NCI-H526 treated with DMSO at 0.1 percent for 48 hours (cell line): ENCODE measurements around the gene NTMT1.
"Not testable (repeated sequence)": the region's sequence is repeated elsewhere in the genome, so short reads cannot be mapped to it uniquely, and the experiment has no call there.

Source experiments
- DNase-seq: peaks from one replicate; lab custom pipeline; 2025; lab: John Stamatoyannopoulos, UW

Gene NTMT1

DNA sequence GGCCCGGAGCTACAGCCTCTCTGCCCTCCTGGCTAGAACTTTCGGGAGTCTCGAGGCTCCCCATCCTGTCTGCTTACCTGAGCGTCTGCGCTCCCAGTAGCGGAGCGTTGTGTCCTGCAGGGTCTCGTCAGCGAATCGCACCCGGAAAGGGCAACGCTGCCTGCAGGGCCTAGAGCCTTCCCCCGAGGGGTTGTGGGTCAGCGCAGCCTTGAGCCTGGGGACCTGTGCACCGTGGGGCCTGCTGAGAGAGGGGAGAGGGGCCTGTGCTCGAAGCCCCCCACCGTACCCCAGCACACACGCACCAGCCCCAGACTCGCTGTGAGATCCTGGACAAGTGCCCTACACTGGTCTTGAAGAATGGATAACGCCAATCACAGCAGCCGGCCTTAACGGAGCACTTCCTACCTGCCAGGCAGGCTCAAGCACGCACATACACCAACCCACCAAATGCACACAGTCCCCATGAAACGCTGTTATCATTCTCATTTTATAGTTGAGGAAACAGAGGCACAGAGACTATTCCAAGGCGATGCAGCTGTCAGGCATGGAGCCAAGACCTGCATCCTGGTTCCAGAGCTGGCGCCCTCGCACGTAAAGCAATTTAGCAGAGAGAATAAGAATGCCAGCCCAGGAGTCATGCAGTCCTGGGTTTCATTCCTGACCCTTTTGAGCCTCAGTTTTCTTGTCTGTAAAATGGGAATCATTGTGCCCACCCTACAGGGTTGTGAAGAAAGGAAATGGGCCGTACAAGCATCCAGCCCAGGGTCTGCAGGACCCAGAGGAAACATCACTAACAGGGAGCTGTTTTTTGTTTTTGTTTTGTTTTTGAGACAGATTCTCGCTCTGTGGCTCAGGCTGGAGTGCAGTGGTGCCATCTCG, 10.3 kb upstream of the NTMT1 start:
- DNase-seq, result no peak

DNA sequence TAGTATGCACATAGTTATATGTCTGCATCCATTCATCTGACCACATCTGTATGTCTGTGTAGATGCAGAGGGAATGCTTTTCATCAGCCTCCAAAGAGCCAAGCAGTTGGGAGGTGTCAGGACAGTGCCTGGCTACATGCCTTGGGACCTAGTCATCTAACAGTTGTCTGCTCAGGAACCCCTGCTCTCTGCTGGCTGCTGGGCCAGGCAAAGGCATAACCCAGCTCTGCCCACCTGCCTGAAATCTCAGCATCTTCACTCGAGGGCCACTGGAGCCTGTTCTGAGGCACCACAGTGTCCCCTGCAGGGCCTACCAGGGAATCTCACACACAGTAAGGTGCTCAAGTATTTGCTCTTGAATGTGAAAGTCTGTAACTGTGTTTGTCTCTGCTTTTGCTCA, 8.8 kb upstream of the NTMT1 start:
- no peak for DNase-seq

DNA sequence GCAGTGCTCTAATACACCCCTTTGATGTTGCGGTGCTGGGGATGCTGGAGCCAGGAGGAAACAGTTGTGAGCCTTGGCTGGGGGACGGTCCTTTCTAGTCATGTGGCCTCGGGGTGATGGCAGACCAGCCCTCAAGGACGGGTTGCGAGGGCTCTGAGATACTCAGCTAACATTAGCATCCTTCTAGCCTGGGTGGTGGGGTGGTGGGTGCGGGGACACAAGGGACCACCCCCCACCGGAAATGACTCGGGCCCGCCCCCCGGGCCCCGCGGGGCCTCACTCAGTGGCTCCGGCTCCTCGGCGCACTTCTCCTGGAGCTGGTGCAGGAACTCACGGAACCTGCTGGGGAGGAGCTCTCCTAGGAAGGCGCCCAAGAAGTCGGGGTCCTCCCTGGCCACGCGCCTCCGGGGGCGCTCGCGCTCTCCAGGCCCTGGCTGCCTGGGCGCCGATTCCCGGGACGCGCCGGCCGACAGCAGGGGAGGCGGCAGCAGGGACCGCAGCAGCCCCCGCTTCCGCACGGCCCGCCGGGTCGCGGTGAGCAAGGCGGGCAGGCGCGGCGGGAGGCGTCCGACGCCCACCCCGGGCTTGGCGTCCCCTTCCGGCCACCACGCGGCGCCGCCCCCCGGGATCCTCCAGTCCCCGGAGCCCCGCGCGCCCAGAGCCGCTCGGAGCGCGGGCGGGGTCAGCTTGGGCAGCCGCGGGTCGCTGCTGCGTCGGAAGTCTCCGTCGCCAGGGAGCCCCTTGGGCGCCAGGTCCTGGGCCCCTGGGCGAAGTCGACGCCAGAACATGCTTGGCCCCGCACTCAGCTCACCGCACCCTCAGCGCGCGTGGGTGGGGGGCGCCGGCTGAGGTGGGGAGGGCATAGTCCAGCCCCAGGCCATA, 5.9 kb upstream of the NTMT1 start:
- no peak for DNase-seq

DNA sequence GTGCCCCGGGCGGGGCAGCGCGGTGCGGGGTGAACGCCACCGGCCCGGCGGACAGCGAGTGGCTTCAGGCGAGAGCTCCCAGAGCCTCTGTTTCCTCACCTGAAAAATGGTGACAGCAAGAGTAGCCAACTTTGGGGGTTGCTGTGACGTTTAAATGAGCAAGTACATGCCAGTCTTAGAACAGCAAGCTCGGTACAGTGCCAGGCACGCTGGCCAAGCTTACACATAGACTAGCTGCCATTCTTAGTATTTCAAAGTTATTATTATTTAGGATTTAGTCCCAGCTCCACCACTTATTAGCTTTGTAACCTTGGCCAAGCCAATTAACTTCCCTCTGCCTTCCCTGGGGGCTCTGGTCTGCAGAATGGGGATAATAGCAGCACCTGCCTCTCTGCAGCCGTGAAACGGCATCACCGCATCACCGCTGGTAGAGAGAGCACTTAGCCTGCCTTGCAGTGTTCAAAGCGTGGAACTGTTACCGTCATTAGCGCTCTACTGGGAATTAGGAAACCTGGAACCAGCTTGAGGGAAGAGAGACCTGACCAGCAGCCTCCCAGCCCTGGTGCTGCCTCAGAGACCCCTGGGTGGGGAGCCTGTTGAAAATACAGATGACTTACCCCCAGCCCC, 5.2 kb upstream of the NTMT1 start, which contains the start of gene C9orf50:
Gene C9orf50, minus strand, starts transcription at position 433 of the 627 bp plus-strand sequence. CDS start 527 bp downstream, outside the sequence.
- DNase-seq, result no peak

DNA sequence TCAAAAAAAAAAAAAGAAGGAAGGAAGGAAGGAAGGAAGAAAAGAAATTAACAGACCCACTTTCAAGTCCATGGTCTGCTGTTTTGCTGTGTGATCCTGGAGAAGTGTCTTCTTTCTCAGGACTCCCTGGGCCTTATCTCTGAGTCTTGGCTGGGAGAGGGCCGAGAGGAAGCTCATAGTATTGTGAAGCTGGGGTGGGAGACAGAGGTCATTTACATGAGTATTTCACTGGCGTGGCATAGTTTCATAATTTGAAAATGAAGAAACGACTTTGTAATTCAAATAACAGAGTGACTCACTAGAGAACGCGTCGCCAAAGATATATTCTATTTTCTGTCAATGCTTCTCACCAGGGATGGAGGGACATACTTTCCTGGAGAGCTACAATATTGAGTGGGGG, 2.6 kb upstream of the NTMT1 start:
- DNase-seq, result no peak

DNA sequence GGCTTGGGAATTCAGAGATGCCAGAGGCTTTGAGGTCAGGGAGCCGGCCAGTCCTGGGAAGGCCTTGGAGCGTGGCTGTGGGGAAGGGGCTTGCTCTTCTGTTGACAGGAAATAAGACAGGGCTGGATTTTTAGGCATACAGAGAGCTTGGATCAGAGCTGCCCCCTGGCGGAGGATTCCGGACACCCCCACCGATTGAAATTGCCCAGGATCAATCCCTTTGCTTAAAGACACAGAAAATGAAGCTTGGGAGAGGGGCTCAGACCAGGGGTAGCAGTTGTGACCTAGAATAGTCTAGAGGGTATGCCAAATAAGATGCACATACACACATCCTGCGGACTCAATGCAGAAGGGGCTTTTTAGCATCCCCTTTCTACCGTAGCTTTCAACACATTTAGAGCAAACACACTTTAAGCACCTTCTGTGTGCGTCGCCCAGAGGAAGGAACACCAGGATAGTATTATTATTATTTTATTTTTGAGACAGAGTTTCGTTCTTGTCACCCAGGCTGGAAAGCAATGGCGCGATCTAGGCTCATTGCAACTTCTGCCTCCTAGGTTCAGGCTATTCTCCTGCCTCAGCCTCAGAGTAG, 1.7 kb upstream of the NTMT1 start:
- peak; percentile 12 for DNase-seq

DNA sequence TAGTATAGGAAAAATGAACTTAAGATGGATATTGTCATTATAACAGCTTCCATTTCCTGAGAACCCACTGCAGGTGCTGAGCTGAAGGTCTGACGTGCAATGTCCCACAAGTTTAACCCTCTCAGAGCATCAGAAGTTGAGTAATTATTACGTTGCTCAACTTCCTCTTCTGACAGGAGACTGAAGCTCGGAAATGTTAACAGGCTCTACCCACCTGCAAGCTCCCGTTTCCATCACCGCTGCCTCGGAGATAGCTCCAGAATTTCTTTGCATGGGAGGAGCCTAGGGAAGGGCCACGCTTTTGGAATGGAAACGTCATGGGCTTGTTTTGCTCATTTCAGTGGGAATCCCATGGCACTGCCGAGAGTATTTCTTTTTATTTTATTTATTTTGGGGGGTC, 1.0 kb upstream of the NTMT1 start:
- peak; percentile 15 for DNase-seq

DNA sequence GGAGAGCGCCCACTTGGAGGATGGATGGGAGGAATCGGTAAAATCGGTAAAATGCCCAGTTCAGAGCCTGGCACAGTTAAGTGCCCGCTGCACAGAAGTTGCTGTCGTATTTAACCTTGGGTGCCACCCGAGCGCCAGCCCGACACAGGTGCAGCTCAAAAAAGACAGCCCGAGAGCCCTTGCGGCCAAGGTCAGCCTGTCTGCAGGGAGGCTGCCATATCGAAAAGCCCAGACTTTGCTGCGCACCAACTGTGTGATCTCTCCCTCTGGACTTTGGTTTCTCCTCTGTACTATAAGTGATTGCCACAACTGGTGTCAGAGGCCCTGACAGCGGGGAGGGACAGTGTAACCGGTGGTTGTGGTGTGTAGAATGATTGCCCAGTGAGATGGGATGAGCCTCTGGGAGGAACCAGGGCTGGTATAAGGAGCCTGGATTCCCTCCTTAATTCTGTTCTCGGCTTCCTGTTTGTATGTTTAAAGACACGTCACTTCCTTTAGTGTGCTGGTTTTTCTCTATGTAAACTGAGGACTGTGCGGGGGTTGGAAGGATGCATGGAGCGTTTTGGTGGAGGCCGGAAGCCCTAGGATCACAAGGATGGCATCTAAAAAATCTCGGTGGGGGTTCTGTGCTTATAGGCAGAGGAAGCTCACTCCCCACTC, 792 bp downstream of the NTMT1 start:
- DNase-seq, result no peak

DNA sequence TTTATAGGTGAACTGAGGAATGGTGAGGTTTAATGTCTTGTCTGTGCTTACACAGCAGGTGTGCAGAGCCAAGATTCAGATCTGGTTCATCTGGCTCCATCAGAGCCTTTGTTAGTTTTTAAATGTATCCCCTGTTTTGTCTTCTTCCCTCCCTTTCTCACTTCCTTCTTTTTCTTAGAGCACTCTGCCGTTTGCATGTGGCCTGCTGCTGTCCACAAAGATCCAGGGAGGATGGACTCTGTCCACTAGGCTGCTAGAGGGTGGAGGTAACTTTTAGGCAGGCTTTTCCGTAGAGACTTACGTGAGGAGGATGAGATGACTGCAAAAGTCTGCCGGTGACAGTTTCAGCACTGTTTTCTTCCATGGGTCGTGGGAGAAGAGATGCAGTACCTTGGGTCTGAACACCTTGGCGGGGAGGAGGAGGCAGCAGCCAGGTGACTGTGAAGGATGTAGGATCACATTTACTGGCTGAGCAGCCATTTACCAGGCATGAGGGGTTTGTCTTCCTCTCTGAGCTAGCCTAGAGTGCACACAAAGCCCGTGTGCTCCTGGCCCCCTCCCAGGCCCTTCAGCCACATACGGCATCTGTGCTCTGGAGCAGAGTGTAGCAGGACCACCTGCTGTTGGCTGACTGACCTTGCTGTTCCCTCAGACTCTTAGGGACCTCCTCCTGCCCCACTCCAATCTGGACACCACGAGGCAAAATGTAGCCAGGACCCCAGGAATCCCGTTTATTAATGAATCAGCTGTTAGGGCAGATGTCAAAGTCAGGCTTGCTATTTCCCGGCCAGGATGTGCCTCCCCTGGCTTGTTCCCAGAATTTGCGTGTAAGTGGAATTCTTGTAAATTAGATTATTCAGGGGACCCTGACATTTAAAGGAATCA, 1.8 kb downstream of the NTMT1 start:
- no peak for DNase-seq

DNA sequence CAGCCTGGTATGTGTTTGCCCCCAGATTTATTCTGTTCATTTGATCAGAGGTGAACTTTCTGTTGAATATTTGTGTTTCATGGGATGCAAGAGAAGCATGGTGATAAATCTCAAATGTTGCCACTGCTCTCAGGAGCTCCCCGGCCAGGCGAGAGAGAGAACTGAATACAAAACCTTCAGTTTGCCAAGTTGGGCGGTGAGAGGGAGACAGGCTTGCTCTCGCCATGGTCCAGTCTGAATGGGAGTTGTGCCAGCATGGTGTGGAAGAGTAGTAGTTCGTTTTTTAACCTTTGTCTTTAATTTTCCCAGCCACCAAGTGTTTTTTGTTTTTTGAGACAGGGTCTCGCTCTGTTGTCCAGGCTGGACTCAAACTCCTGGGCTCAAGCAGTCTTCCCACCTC, 2.7 kb downstream of the NTMT1 start:
- DNase-seq, result no peak

DNA sequence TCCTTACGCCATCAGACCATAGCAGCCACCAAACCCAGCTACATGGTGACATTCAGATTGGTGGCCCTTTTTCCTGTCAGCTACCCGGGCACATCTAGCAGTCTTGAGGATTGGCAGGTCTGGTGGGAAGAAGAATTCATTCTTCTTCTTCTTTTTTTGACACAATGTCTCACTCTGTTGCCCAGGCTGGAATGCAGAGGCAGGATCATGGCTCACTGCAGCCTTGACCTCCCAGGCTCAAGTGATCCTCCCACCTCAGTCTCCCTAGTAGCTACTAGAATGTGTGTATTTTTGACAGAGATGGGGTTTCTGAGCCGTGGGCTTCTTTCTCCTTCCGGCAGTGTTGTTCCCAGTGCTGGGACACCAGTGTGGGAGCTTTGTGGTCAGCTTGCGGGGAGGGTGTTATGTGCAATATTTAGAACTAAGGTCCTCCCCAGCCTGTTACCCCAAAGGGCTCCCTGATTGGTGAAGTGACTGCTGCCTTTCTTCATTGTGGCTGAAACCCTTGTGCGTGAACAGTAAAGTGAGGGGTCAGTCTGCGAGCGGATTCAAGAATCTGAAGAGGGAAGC, 3.4 kb downstream of the NTMT1 start:
- DNase-seq, result no peak

DNA sequence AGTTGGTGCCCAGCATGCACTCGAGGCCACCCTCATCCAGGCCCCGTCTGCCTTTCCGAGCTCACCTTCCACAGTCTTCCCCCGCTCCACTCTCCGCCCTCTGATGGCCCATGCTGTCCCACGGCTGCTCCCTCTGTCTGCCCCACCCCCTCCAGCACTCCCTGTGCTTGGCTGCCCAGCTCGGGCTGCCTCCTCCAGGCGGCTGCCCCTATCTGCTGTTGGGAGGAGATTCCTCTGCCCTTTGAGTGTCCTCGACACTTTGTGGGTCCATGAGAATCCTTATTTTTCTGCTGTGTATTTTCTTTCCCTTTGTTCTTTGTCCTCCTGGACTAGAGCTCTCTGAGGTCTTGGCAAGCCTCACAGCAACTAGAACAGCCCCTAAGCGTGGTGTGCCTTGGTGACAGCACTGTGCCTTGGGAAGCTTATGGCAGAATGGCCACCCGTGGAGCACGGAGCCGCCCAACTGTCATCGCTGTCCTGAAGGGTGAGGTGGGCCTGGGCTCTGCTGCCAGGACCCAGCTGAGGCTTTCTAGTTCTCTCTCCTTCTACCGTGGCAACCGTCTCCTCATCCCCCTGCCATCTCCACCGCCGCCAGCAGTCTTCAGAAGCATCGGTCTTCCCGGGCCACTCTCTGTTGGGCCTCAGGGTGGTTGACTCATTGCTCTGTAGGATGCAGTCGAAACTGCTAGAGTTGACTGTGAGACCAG, 5.2 kb downstream of the NTMT1 start:
- no peak for DNase-seq

DNA sequence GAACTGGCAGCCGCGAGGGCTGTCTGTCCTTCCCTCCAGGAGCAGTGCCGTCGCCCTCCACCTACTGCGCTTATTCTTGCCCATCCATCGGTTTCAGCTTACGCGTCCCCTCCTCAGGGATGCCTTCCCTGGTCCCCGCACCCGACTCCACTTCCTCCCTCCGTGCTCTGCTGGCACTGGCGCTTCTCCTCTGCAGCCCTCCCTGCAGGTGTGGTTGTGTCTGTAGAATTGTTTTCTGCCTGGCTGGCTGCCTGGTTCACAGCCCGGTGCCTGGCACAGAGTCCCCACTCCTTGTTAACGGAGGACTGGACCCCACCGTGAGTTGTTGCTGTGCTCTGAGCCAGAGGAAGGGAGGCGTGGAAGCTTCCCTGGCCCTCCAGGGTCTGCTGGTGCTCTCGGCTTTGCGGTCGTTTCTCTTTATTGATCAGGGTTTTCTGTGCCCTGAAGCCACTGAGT, 5.7 kb downstream of the NTMT1 start:
- no peak for DNase-seq

DNA sequence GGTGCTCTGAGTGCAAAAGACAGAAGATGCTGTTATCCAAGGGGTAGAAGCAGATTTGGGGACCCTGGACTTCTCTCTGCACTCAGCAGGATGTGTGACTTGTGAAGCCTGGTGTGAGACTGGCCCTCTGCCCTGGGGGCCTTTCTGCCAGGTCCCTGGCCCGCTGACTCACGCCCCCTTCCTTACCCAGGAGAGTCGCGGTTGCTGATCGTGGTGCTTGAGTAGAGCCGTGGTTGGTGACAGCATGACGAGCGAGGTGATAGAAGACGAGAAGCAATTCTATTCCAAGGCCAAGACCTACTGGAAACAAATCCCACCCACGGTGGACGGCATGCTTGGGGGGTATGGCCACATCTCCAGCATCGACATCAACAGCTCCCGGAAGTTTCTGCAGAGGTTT, 6.5 kb downstream of the NTMT1 start:
- no peak for DNase-seq

DNA sequence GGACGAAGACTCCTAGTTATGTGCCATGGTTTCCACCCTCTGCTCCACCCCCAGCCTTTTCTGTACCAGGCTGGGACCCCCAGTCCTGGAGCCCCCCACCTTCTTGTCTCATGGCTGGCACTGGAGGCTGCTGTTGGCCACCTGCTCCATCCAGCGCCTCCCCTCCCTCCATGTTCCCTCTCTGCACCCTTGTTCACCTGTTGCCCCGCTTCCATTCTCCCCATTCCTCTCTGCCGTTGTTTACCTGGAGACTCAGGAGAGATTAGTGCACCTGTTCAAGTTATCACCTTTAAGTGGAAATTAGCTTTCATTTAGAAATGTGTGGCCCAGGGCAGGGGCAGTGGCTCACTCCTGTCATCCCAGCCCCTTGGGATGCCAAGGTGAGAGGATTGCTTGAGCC, 7.2 kb downstream of the NTMT1 start:
- DNase-seq, result no peak

DNA sequence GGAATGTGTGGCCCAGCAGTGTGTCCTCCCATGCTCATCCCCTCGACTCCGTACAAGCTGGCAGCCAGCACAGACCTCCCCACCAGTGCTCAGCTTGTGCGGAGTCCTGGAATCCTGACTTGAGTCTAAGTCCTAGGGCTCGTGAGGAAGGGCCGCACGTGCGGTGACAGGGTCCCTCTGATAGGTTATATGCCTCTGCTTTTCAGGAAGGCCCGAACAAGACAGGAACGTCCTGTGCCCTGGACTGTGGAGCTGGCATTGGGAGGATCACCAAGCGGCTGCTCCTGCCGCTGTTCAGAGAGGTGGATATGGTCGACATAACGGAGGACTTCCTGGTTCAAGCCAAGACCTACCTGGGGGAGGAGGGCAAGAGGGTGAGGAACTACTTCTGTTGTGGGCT, 7.9 kb downstream of the NTMT1 start:
- DNase-seq, result no peak

DNA sequence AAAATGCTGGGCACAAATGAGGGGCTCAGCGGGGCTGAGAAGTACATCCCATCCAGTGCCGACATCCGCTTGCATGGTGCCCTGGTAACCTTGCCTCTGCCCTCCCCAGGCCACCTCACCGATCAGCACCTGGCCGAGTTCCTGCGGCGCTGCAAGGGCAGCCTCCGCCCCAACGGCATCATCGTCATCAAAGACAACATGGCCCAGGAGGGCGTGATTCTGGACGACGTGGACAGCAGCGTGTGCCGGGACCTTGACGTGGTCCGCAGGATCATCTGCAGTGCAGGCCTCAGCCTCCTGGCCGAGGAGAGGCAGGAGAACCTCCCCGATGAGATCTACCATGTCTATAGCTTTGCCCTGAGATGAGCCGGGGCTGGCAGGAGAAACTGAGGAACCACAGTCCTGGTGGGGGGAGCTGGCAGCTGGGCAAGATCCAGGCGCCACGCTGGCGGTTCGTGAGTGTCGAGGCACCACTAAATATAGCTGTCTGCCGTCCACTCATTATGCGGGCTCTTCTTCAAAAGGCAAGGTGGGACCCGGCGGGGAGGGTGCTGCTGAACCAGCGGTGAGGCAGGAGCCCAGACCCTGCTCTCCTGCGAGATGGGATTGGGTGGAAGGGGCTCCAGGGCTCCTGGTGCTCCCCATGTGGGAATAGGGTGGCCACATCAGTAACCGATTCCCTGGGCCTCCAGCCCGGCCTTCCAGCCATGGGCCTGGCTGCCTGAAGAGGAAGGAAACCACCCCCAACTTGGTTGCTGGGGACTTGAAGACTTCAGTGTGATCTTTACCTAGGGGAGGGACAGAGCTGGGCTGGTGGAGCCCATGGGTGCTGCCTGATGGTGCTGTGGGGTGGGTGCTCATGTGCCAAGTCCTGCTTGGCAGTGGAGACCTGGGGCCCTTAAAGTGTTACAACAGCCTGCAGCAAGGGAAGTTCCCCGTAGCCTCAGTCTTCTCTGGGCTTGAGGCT, 9.4 kb downstream of the NTMT1 start:
- DNase-seq, result no peak

DNA sequence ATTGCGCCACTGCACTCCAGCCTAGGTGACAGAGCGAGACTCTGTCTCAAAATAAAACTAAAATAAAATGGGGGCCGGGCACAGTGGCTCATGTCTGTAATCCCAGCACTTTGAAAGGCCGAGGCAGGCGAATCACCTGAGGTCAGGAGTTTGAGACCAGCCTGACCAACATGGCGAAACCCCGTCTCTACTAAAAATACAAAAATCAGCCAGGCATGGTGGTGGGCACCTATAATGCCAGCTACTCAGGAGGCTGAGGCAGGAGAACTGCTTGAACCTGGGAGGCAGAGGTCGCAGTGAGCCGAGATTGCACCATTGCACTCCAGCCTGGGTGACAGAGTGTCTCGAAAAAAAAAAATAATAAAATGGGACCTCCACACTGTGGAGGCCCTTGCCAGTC, 10.4 kb downstream of the NTMT1 start:
- DNase-seq, result not testable (repeated sequence)
